ENCODE measurements around the gene SC5D. TPM values are rescaled to one million over a fixed set of nuclear protein-coding genes. Genes with fewer than 3 reads are reported as not detected.

The SC5D gene
- total RNA-seq, 2 experiments from 2014 or later: 87.7 to 92.7 TPM

- H3K27ac ChIP-seq (ENCODE audit: low read depth in 1 of 2, low read length in 2 of 2): peak overlapping the region; percentile 14 to 66
Observed at GRCh38 chr11:121328176-121328966, 35.8 kb downstream of the SC5D start.

GRCh38 chr11:121328967-121329679, 36.6 kb downstream of the SC5D start:
- H3K27me3 ChIP-seq (ENCODE audit: control insufficient read depth in 1 of 2, insufficient read depth in 2 of 2, low read length in 2 of 2): no peaks in the 10 kb centered on the region
- H3K36me3 ChIP-seq (ENCODE audit: insufficient read depth, low read length): no peaks in the 10 kb centered on the region
- peak; percentile 39 for ATAC-seq (ENCODE audit: poor library complexity)
- peak in 3 of 14 experiments; percentile 19 to 46 (median 37) for DNase-seq
- no peak for TF ChIP-seq CTCF (IDR thresholded peaks at IDR 0.05)
- Mint-ChIP-seq H3K4me1 (ENCODE audit: low read depth) (peaks cover 18% of the 10 kb centered on the region), H3K9me3 (peaks cover 3% of the 10 kb centered on the region), H3K4me3 (no peak overlapping the region), H3K36me3 (ENCODE audit: low read depth) (no peaks in the 10 kb centered on the region), H3K27ac (no peak overlapping the region), H3K27me3 (no peaks in the 10 kb centered on the region)
- peak overlapping the region in 1 of 2 donors; percentile 50 for H3K27ac ChIP-seq (ENCODE audit: low read depth in 1 of 2, low read length in 2 of 2)
- ChIA-PET CTCF (interaction anchor here (1.2 kb wide), 1 partner anchor 43 kb away, joined by 3 read pairs; no protein-coding TSS in a partner anchor), POLR2A (interaction anchor here (0.7 to 3.6 kb wide), 8 partner anchors 16 to 154 kb away, joined by 3 to 42 read pairs (median 4); partner anchors contain the start of genes SORL1 and SORL1-AS1)
- no peaks in the 10 kb centered on the region for H3K9me3 ChIP-seq (ENCODE audit: control insufficient read depth in 1 of 2, insufficient read depth in 1 of 2, low read length in 2 of 2)
- H3K4me1 ChIP-seq (ENCODE audit: insufficient read depth, low read length): peaks cover 20% of the 10 kb centered on the region
- no peak overlapping the region for H3K4me3 ChIP-seq (ENCODE audit: low read length)
- intact Hi-C loops (cut with DNase I, micrococcal nuclease): loop anchor here in 1 of 2 experiments (10.0 kb wide), 2 partner anchors 46 to 96 kb away; no protein-coding TSS in a partner anchor

More at GRCh38 chr11:121328176-121328966, 35.8 kb downstream of the SC5D start:
- H3K36me3 Mint-ChIP-seq (ENCODE audit: low read depth): no peaks in the 10 kb centered on the region
- H3K4me1 ChIP-seq (ENCODE audit: insufficient read depth, low read length): peaks cover 20% of the 10 kb centered on the region
- H3K4me3 Mint-ChIP-seq: no peak overlapping the region
- H3K4me3 ChIP-seq (ENCODE audit: low read length): peak overlapping the region; percentile 2
- H3K36me3 ChIP-seq (ENCODE audit: insufficient read depth, low read length): no peaks in the 10 kb centered on the region
- intact Hi-C loops (cut with DNase I, micrococcal nuclease): loop anchor here in 1 of 2 experiments (10.0 kb wide), 2 partner anchors 46 to 96 kb away; no protein-coding TSS in a partner anchor
- H3K9me3 ChIP-seq (ENCODE audit: control insufficient read depth in 1 of 2, insufficient read depth in 1 of 2, low read length in 2 of 2): no peaks in the 10 kb centered on the region
- DNase-seq (peak; percentile 5 to 72 (median 36)), ATAC-seq (ENCODE audit: poor library complexity) (peak; percentile 89)
- H3K4me1 Mint-ChIP-seq (ENCODE audit: low read depth): peaks cover 13% of the 10 kb centered on the region
- no peak for TF ChIP-seq CTCF (IDR thresholded peaks at IDR 0.05)
- H3K9me3 Mint-ChIP-seq: peaks cover 3% of the 10 kb centered on the region
- H3K27ac Mint-ChIP-seq: no peak overlapping the region
- ChIA-PET POLR2A (interaction anchor here (0.7 to 3.6 kb wide), 9 partner anchors 17 to 155 kb away, joined by 3 to 42 read pairs (median 4); partner anchors contain the start of genes SORL1 and SORL1-AS1), CTCF (interaction anchor here (1.2 kb wide), 1 partner anchor 44 kb away, joined by 3 read pairs; no protein-coding TSS in a partner anchor)
- H3K27me3 Mint-ChIP-seq: no peaks in the 10 kb centered on the region
- no peaks in the 10 kb centered on the region for H3K27me3 ChIP-seq (ENCODE audit: control insufficient read depth in 1 of 2, insufficient read depth in 2 of 2, low read length in 2 of 2)

GRCh38 chr11:121329781-121330395, 37.3 kb downstream of the SC5D start:
- intact Hi-C loops (cut with DNase I, micrococcal nuclease): loop anchor here in 1 of 2 experiments (10.0 kb wide), 2 partner anchors 45 to 95 kb away; no protein-coding TSS in a partner anchor

More at GRCh38 chr11:121329781-121330395, 37.3 kb downstream of the SC5D start:
- H3K27ac Mint-ChIP-seq: no peak overlapping the region
- Histone ChIP-seq H3K27me3 (ENCODE audit: control insufficient read depth in 1 of 2, insufficient read depth in 2 of 2, low read length in 2 of 2) (no peaks in the 10 kb centered on the region), H3K27ac (ENCODE audit: low read depth in 1 of 2, low read length in 2 of 2) (no peak overlapping the region), H3K4me3 (ENCODE audit: low read length) (no peak overlapping the region), H3K9me3 (ENCODE audit: control insufficient read depth in 1 of 2, insufficient read depth in 1 of 2, low read length in 2 of 2) (no peaks in the 10 kb centered on the region), H3K36me3 (ENCODE audit: insufficient read depth, low read length) (no peaks in the 10 kb centered on the region), H3K4me1 (ENCODE audit: insufficient read depth, low read length) (peaks cover 20% of the 10 kb centered on the region)
- H3K27me3 Mint-ChIP-seq: no peaks in the 10 kb centered on the region
- H3K4me3 Mint-ChIP-seq: no peak overlapping the region
- TF ChIP-seq CTCF (IDR thresholded peaks at IDR 0.05): no peak
- CTCF ChIA-PET: no interaction called here
- H3K4me1 Mint-ChIP-seq (ENCODE audit: low read depth): peaks cover 20% of the 10 kb centered on the region
- H3K9me3 Mint-ChIP-seq: peaks cover 3% of the 10 kb centered on the region
- DNase-seq (no peak), ATAC-seq (ENCODE audit: poor library complexity) (no peak)
- no peaks in the 10 kb centered on the region for H3K36me3 Mint-ChIP-seq (ENCODE audit: low read depth)
- POLR2A ChIA-PET: interaction anchor here (1.4 to 3.6 kb wide), 2 partner anchors 43 to 121 kb away, joined by 3 to 42 read pairs; partner anchors contain the start of genes SORL1 and SORL1-AS1

Measured in CD4-positive, alpha-beta T cell (primary cell).